COLO668 (cell line): ENCODE results near the gene CELSR1.
"Not testable (repeated sequence)": the region's sequence is repeated elsewhere in the genome, so short reads cannot be mapped to it uniquely, and the experiment has no call there.

Experiments
- DNase-seq: peaks from one replicate; lab custom pipeline; 2025; ENCODE audit not compliant: unreplicated experiment; lab: John Stamatoyannopoulos, UW

The CELSR1 gene

DNA sequence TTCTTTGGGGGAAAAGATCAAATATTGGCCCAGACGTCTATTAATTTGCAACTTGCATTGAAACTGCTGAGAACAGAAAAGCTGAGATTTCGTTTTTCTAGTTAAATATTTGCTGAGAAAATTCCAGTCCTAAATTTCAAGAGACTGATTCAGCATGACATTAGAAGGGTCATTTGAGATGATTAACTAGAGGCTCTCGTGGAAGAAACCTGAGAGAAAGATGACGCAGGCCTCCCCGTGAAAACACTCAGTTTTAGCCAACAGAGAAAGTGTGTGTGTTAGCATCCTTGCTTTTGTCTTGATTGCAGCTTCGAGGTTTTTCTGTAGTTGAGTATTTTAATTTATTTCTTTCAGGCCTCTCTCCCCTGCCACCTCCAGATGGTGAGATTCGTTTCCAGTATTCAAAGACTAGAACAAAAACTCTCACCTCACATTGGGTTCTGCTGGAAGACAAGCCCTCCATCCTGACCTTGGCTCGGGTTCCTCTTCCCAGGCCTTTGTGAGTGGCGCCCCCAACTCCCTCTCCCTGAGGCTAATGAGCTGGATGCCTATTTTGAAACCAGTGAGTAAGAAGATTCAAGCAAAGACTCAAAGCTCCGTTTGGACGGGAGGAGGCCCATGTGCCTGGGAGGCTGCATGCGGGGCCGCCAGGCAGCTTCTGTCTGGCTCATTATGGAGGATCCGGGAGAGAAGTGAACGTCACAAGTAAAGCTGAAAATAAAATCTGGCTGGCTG, 52.4 kb downstream of the CELSR1 start:
- DNase-seq, result no peak

DNA sequence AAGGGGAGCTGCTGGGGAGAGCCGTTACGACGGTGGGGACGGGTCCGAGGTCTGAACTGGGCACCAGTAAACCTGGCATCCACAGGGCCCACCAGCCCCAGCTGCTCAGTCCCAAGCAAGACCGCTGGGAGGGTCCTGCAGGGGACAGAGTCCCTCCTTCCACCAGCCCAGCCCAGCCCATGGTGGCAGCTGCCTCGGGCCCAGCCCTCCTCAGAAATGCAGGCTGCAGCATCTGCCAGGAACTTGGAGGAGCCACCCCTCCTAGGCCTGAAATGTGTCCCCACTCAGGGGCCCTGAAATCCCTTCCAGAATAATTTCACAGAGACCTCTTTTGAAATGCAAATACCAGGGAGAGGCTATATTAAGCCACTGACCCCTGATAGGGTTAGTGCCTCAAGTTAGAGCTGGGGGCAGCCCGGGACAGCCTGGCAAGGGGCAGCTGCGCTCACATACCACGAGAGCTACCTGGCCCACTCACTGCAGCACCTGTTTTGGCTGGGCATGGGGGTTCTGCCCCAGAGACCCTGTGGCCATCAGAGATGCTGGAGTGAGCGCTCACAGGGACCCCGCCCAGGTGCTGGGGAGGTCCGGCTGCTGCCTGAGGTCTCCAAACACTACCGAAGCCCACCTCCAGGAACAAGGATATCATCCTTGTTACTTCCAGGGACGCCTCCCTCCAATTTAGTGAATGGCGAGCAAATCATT, 53.1 kb downstream of the CELSR1 start:
- DNase-seq, result no peak

DNA sequence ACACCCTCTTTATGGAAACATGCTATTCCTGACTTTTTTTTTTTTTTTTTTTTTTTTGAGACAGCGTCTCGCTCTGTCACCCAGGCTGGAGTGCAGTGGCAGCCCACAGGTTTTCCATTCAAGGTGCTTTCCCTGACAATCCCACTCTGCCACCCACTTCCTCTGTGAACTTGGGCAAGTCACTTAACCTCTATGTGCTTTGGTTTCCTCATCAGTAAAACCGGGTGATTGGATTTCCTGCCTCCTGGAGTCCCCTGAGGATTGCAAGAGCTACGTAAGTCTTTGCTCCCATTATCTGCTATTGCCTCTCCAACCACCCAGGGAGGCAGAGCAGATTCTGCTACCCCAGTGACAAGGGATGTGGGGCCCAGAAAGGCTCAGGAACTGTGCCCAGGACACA, 54.1 kb downstream of the CELSR1 start:
- DNase-seq, result no peak

- no peak for DNase-seq
Measured at GRCh38 chr22:46482056-46482675, 55.3 kb downstream of the CELSR1 start.

DNA sequence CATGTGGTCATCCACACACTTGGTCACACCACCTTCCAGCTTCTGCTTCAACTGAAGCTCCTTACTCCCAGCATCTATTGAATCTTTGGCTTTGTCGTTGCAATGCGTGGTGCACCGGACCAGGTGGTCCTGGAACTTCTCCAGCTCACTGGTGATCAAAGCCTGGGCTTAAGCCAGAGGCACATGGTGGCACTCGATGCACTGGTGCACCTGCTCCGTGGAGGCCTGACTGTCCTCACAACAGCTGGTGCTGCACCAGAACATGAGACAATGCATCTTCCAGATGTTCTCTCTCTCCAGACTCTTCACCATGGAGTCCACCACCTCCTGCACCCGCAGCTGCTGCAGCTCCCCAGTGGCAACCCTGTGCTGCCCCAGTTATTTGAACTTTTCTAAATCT, 56.0 kb downstream of the CELSR1 start:
- DNase-seq, result no peak

DNA sequence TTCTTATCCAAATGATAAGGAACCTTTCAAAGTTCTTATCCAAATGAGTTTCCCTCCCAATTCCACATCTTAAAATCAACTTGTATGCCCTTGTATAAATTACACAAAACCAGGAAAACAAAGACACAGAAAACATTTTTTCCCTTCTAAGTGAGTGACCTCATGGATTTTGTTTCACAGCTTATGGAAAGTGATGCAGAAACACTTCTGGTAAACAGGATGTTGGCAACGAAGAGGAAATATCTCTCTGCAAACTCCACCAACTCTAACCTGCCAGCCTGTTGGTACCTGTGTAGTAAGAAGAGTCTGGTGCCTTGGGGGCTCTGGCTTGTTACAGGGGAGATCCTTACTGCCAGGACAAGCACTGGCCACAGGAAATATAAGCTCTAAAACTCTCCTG, 57.0 kb downstream of the CELSR1 start:
- no peak for DNase-seq

DNA sequence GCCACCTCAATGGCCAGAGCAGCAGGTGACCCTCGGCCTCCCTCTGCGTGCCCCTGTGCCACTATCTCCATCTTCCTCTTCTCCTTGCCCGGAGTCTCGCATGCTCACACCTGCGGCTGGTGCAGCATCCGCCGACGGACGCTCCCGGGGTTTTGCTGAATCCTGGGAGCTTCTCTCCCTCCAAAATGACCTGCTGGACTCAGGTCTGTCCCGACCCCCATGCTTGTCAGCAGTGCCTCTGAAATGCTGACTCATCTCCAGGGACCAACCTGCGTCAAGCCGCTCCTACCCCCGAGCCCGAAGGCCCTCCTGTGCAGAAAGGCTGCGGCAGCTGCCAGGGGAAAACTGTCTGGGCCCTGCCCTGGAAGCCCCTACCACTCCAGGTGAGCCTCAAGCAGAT, 58.4 kb downstream of the CELSR1 start:
- no peak for DNase-seq

GRCh38 chr22:46478083-46478551, 59.3 kb downstream of the CELSR1 start:
- DNase-seq, result no peak

DNA sequence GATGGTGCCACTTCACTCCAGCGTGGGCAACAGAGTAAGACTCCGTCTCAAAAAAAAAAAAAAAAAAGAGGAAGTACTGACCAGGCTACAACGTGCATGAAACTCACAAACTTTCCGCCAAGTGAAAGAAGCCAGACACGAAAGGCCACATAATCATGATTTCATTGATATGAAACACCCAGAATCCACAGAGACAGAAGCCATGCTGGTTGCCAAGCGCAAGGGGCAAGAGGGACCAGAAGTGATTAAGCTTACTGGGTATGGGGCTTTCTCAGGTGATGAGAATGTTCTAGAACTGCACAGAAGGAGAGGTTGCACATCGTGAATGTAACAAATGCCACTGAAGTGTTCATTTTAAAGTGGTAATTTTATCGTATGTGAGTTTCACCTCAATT, 60.9 kb downstream of the CELSR1 start:
- no peak for DNase-seq

- DNase-seq, result peak; percentile 45
Measured at GRCh38 chr22:46473896-46474557, 63.4 kb downstream of the CELSR1 start.

- no peak for DNase-seq
Measured at GRCh38 chr22:46473021-46473779, 64.2 kb downstream of the CELSR1 start.

DNA sequence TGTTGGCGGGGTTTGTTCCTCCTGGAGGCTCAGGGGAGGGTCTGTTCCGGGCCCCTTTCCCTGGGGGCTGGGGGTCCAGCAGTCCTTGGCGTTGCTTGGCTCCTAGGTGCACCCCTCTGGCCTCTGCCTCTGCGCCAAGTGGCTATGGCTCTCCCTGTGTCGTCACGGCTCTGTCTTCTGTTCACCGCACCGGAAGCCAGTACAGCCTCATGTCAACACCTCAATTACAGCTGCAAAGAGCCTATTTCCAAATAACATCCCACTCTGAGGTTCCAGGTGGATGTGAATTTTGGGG, 64.8 kb downstream of the CELSR1 start:
- DNase-seq, result no peak

GRCh38 chr22:46471901-46472721, 65.3 kb downstream of the CELSR1 start:
- DNase-seq, result peak; percentile 58

GRCh38 chr22:46471330-46471729, 66.1 kb downstream of the CELSR1 start:
- DNase-seq, result not testable (repeated sequence)

GRCh38 chr22:46469711-46470110, 67.7 kb downstream of the CELSR1 start:
- no peak for DNase-seq

DNA sequence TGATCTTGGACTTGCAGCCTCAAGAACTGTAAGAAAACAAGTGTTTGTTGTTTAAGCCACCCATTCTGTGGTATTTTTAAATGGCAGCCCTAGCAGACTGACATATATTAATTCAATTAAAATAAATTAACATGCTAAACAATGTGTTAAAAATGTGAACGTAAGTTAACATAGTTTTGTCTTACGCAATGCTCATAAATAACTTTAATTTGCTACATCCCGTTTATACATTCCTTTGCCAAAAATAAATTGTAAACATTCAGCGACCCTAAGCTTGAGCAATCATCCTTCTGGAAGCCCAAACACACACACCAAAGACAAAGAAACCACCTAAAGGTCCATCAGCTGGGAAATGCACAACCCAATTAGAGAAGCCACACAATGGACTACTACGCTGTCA, 70.4 kb downstream of the CELSR1 start:
- DNase-seq, result no peak

- no peak for DNase-seq
Measured at GRCh38 chr22:46466255-46466676, 71.2 kb downstream of the CELSR1 start.

GRCh38 chr22:46465793-46466192, 71.6 kb downstream of the CELSR1 start:
- peak; percentile 40 for DNase-seq

- DNase-seq, result peak; percentile 58
Measured at GRCh38 chr22:46465345-46465720, 72.1 kb downstream of the CELSR1 start.

- no peak for DNase-seq
Measured at GRCh38 chr22:46464701-46465344, 72.6 kb downstream of the CELSR1 start.
